EH (cell line): ENCODE results near the gene MACROH2A1.
"Not testable (repeated sequence)": the region's sequence is repeated elsewhere in the genome, so short reads cannot be mapped to it uniquely, and the experiment has no call there.

Experiments used
- DNase-seq: peaks from one replicate; pipeline ENCODE4 v3.0.0-alpha.2; 2015; ENCODE audit warnings: low read depth

The MACROH2A1 gene

GRCh38 chr5:135377751-135378680 is 21.0 kb downstream of the MACROH2A1 start:
- DNase-seq = peak; percentile 78

DNA sequence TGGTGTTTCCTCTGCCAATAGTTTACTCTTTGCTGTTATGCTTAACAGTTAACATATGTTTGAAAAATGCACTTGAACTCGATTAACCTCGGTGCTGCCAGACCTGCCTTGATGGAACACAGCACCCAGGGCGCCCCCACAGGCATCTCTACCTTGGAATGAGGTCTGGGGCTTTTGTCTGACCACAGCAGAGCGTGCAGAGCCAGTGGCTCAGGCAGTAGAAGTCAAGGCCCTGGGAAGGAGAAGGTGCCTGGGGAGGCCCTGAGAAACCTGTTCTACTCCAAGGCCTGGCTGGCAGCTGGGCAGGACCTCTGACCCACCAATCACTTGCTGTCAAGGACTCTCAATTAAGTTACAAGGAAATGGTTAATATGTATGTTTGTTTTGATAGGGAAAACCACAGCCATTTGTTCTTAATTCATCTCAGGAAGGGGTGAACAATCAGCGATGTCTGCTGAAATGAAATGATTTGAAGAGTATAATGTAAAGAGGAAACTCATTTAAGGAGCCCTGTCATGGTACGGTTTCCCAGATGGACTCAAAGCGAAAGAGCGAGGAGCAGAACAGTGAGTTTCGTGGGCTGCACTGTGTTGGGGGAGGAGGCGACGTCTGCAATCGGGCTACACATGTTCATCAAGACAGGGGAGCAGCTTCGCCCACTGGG is 21.9 kb downstream of the MACROH2A1 start:
- peak; percentile 44 for DNase-seq

DNA sequence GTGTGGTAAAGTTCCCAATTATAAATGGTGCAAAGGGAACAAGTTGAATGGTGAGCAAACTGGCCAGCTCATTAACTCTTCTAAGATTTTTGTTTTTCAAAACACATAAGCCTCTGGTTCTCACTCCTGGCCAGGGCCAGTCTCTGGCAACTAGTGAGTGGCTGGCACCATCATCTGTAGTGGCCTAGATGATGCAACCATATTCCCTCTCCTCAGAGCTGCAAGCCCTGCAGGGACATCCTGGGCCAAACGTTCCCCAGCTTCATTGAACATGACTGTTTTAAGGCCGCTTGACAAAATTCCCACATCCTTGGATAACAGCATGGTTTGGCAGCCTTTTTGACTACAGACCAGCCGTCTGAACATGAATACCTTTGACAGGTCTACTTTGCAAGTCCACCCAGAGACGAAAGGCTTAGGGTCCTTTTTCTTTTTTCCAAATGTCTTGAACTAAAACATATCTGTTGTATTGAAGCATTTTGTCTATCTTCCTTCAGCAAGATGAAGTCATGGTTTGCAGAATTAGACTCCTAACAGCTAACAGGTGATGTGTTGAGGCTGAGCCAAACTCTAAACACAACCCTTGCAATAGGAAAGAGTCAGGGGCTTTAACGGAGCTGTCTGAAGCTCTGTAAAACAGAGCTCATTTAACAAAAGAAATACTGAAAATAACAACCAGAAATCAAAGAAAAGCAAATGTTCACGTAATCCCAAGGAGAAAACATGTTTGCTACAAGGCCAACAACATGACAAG is 23.8 kb downstream of the MACROH2A1 start:
- DNase-seq = peak; percentile 63

DNA sequence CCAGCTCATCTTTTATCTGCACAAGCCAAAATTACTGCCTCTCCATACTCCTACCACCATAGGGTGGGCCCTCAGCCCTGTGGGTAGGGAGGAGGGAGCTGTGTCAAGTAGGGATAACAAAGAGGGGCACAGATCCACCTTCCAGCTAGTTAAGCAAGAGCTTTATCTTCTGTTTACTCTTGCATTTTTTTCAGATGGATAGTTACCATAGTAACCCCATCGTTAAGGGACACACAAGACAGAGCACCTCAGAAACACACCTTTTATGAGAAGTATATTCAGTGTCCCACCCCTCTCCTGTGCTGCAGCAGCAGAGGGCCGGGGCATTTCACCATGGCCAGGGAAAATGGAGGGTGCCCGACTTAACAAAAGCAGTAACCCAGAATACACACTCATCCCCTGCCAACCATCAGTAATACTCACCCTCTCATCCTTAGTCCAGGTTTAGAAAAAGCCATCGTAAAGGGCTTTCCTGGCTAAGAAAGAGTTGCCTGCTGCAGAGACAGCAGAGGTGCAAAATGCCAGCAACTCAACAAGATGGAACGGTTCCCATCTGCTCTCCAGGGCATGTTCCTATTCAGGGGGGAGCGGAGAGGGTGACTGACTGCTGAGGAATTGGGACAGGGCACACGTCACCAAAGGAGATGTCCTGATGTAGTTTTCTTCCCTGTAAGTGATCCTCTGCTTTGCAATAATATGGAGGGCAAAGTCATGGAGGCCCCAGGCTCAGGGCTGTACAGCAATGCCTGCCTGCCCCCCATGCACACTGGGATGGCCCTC is 25.1 kb downstream of the MACROH2A1 start:
- peak; percentile 78 for DNase-seq

DNA sequence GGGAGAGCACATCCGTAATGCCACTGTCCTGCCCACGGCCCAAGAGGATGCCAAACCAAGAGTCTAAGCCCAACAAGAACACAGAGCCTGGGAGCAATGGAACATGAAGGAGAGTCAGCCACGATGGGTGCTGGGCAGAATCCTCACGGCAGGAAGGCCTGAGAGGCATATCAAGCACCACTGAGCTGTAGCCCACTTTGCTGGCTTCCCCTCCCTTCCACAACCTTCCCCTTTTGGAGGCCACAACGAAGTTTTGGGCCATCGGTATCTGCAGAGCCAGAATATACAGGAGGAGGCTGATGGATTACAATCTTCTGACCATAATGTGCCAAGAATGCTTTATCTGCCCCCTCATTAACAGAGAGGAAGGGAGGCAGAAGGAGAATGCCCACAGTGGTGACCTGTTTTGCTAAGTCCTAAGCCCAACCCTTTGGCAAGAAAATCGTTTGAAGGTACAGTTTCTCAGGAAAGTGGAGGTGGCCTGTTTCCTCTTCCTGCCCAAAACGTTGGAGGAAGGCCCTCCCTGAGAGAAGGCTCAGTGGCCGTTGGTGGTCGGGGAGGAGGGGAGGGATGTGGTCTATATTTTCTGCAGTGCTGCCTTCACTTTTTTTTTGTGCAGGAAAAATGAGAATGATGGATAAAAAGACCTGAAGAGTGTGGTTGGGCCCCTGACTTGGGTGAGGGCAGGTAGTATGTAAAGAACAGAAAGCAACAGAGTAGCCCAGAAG is 26.2 kb downstream of the MACROH2A1 start:
- DNase-seq = no peak

DNA sequence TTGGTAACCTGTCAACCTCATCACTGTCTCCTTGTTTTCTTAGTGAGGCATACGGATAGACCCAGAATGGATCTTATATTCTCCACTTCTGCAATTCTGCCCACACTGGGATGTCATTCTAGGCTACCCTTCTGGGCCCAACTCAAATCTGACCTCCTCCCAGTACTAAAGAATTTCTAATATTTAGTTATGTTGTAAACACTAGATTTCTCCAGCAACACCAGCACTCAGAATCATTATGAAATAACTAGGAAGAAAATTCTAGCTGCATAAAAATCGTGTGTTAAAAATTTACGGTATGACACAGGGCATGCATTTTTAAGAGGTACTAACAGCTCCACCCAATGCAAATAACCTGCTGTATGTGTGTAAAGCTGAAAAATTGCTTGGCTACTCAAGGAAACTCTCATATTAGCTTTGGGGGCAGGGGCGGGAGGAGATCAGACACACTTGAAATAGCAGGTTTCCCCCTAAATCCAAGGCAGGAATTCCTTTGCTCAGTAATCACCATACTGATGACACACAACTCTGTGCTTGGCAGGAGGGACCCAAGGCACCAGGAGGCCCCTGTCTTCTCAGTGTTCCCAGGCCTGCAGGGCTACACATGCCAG is 27.3 kb downstream of the MACROH2A1 start:
- DNase-seq = peak; percentile 83

DNA sequence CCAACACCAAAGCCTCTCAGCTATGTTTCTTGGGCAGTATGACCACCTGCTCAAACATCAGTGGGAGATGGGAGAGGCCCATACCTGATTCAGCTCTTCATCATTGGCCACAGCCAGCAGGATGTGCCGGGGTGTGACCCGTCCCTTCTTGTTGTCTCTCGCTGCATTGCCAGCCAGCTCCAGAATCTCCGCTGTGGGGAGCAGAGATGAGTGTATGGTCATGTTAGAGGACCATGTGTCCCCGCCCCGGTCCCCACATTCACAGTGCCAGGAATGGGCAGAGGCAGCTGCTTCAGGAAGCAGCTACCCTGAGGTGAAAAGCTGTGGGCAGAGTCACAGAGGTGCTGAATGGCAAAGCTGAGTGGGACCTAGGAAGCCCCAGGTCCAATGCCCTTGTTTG is 29.1 kb downstream of the MACROH2A1 start:
- no peak for DNase-seq

GRCh38 chr5:135367554-135367953 is 31.5 kb downstream of the MACROH2A1 start:
- DNase-seq = no peak

DNA sequence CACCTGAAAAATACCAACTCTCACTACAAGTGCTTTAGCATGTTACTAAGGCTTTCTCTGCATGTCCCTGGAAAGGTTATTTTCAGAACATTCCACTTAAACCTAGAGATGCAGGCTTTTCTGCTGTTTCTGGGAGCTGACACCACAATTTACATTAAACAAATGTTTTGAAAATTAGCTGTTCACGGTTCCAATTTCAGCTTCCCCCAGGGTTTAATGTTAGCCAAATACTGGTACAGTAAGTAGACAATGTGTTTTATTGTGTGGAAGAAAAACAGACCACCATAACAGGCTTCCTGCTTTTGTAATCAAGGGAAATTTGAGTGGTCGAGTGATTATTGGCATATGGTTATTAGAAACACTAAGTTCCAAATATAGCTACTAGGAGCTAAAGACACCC is 32.0 kb downstream of the MACROH2A1 start:
- peak; percentile 62 for DNase-seq

- no peak for DNase-seq
Measured at GRCh38 chr5:135365281-135365680, 33.8 kb downstream of the MACROH2A1 start.

DNA sequence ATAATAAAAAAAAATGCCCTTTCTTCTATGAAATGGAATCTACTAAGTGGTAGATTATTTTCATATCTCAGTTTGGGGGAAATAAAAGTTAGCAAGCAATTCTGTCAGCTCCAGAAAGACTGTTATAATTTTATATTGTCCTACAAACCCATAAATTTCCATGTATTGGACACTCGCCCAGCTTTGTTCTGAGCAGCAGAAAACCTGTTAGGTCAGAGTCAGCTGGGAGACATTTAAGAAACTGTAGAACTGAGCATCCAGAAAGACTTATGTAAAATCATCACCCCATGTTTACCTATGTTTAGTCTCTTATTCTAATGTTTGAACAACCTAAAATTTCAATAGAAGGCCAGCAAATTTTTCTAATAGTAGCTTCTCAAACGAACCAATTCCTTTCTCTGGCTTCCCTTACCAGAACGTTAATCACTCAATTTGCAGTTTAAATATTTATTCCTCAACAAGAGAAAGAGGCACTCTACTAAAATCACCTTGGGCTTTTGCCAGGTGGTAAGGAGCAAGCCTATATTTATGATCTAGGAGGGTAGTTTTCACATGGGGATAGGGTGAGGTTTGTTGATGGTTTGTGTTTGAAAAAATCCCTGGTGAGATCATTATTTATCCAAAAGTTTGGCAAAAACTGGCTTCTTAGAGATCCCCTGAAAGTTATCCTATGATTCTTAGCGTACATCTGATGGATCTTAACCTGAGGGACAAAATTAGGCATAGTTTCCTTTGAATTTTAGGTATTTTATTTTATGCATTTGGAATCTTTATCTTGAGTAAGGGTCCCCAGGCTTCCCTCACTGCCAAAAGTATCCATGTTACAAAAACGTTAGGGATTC is 34.4 kb downstream of the MACROH2A1 start:
- no peak for DNase-seq

DNA sequence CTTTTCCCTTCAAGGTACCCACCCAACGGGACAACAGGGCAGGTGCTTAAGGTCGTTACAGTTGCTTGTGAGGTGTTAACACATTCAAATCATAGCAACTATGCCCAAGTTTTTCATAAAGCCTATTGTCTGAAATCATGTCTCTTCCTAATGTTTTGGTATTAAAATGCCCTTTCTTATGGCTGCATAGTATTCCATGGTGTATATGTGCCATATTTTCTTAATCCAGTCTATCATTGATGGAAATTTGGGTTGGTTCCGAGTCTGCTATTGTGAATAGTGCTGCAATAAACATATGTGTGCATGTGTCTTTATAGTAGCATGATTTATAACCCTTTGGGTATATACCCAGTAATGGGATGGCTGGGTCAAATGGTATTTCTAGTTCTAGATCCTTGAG is 35.7 kb downstream of the MACROH2A1 start:
- not testable (repeated sequence) for DNase-seq

DNA sequence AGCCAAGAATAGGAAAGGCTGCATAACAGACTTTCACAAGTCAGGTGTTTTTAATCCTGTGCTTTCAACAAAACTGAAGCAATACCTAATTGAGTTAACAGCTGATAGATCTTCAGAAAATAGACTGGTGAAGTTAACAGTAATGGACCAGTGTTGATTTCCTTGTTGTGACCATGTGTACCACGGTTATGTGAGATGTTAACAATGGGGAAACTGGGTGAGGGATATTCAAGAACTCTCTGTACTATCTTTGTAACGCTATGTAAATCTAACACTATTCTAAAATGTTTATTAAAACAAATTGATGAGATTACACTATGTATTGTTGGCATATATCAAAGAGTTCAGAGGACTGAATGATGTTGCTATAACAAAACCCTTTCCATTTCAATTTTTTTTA is 36.9 kb downstream of the MACROH2A1 start:
- no peak for DNase-seq

DNA sequence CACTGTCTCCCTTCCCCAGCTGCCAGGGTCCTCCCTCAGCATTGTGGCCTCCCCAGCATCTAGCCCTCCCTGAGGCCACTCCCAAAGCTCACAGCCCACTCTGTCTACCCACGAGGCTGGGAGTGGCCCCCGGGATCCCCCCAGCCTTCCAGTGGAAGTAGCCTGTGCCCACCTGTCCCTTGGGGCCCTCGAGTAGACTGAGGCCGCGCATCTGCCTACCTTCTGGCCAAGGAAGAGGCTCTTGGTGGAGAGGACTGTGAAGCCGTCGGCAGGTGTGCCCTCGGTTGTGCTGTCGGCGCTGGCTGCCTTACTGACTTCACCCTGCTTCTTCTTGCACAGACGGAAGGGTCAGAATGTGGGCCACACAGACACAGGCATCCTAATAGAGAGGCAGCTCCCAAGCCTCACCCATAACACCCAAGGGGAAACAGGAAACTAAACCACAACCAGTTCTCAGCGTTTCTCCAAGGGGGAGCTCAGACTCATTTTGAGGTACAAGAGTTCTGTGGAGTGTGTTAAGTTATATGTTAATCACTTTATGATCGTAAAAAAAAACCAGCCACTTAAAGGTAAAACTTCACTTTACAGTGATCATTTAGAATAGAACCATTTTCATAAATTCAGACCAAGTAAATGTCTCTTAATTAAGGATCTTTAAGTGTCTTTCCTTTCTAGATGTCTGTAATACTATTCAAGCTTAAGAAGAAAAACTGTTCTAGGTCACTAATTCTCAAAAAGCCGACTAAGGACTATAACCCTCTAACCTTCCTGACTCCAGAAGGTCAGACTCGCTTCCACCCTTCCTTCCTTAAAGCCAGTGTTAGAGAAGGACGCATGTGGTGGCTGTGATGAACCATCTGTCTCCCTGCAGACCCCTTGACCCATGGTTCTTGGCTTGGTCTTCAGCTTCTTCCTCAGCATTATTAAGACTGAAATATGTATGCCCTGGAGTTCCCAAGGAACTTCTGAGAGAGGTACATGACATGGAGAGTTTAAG is 38.5 kb downstream of the MACROH2A1 start:
- DNase-seq = no peak

GRCh38 chr5:135359374-135360165 is 39.5 kb downstream of the MACROH2A1 start:
- DNase-seq = peak; percentile 33

- DNase-seq = no peak
Measured at GRCh38 chr5:135357685-135358084, 41.3 kb downstream of the MACROH2A1 start.

DNA sequence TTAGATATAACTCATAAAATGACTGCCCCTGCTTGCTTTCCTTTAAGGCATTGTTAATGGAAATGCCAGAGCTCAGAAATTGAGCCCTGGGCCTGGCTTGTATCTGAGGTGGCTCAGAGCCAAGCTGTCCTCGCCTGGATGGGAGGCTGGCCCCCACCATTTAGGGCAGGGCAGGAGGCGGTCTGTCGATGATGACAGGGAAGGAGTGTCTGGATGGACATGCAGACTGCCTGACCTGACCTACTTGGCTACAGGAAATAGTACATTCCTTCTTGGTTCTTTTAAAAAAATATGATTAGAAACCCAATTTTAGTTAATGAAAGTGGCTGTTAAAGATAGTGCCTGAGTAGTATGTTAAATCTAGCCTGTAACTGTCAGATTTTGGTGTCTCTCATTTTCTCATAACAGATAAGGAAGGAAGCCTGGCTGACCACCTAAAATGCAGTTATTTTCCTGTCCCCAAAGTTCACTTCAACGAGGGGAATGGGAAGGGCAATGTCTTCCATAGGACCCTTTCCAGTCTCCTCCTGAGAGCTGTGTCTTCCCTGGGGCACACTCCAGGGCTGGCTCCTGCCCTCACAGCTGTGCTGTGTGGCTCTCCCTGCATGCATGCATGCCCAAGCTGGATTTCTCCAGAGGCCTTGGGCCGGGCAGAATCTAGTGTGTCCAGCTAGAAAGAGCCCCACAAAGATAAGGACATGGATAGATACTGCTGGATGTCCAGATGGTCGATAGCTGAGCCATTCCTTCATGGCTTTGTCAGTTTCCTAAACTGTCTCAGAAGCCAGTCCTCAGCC is 42.3 kb downstream of the MACROH2A1 start:
- peak; percentile 93 for DNase-seq
